GM12878 (cell line): ENCODE measurements around the gene SPAG16. TPM values are rescaled to one million over a fixed set of nuclear protein-coding genes. Genes with fewer than 3 reads are reported as not detected.

ENCODE experiments used
- ATAC-seq: fragments of 200-7000 bp; cut with Tn5 transposase; 3 replicates; pipeline ENCODE4 v1.9.1; 2020; ENCODE audit warnings: mild to moderate bottlenecking, moderate library complexity
- BruUV-seq: library from RNA; stranded (reverse); fragments of 400-500 nt; replicated peaks from 2 replicates; lab custom pipeline; 2021; lab: Mats Ljungman, UMichigan
- CTCF ChIA-PET: fragments of 300-600 bp; sonication (Branson Sonifier 250); formaldehyde crosslinking; extraction: SDS; loops from one replicate; lab custom pipeline; 2021; ENCODE audit warnings: inconsistent platforms; lab: Yijun Ruan, JAX
- POLR2A ChIA-PET: fragments of 350-600 bp; formaldehyde crosslinking; extraction: SDS; loops from one replicate; lab custom pipeline; 2021; ENCODE audit warnings: inconsistent platforms; lab: Charles Lee
- RAD21 ChIA-PET: fragments of 300-600 bp; sonication (Branson Sonifier 250); formaldehyde crosslinking; loops from one replicate; lab custom pipeline; 2023; ENCODE audit warnings: antibody characterized with exemption; ENCODE audit not compliant: unreplicated experiment; lab: Charles Lee
- SMC1A ChIA-PET: fragments of 300-600 bp; sonication (Branson Sonifier 250); formaldehyde crosslinking; loops from one replicate; lab custom pipeline; 2023; ENCODE audit not compliant: unreplicated experiment, uncharacterized antibody; lab: Charles Lee
- DNase-seq: peaks from one replicate; pipeline ENCODE4 v3.0.0-alpha.2; 2011; ENCODE audit warnings: low read depth, low spot score
- FAIRE-seq: peaks from 3 replicates; lab custom pipeline; 2011; peaks lifted over from hg19 to GRCh38; lab: Jason Lieb, UNC
- H2AFZ ChIP-seq: 2 replicates; pipeline ENCODE4 v1.6.0; 2011; ENCODE audit warnings: low read depth, low read length, control low read depth; ENCODE audit not compliant: control insufficient read depth
- H3K27ac ChIP-seq: 2 replicates; pipeline ENCODE4 v1.5.1; 2011; ENCODE audit warnings: control low read depth; ENCODE audit not compliant: control insufficient read depth, insufficient read depth
- H3K27me3 ChIP-seq, 2 experiments: replicated peaks in 1 of 2; 2 replicates each; pipeline versions ENCODE4 v1.6.0 to v1.6.1; 2011; ENCODE audit warnings: low read length in 1 of 2; ENCODE audit not compliant: control insufficient read depth in 2 of 2, insufficient read depth in 2 of 2
- H3K36me3 ChIP-seq, 2 experiments: 2 replicates each; pipeline ENCODE4 v1.5.1; 2011; ENCODE audit warnings: low read length in 1 of 2; ENCODE audit not compliant: control insufficient read depth in 2 of 2, insufficient read depth in 2 of 2
- H3K4me1 ChIP-seq: 2 replicates; pipeline ENCODE4 v1.6.1; 2011; ENCODE audit warnings: mild to moderate bottlenecking, low read length, moderate library complexity, mixed read lengths; ENCODE audit not compliant: control insufficient read depth, insufficient read depth
- H3K4me2 ChIP-seq: 2 replicates; pipeline ENCODE4 v1.6.0; 2011; ENCODE audit warnings: control low read depth; ENCODE audit not compliant: control insufficient read depth, insufficient read depth
- H3K4me3 ChIP-seq: fragments of 200-600 bp; sonication (generic); 2 replicates; pipeline ENCODE4 v1.5.1; 2016
- H3K79me2 ChIP-seq: 2 replicates; pipeline ENCODE4 v1.6.0; 2011; ENCODE audit warnings: low read length; ENCODE audit not compliant: control insufficient read depth, insufficient read depth
- H3K9ac ChIP-seq: 2 replicates; pipeline ENCODE4 v1.8.0; 2011; ENCODE audit warnings: low read length, control low read depth, mixed read lengths; ENCODE audit not compliant: control insufficient read depth, insufficient read depth
- H3K9me3 ChIP-seq: replicated peaks from 3 replicates; pipeline ENCODE4 v1.5.1; 2011; ENCODE audit warnings: mild to moderate bottlenecking, low read length; ENCODE audit not compliant: control insufficient read depth, insufficient read depth
- H4K20me1 ChIP-seq: 2 replicates; pipeline ENCODE4 v1.6.0; 2011; ENCODE audit not compliant: control insufficient read depth, insufficient read depth
- BACH1 ChIP-seq: fragments of 450-650 bp; IDR thresholded peaks from 2 replicates; pipeline ENCODE4 v1.6.1; 2017; ENCODE audit warnings: mild to moderate bottlenecking, borderline replicate concordance
- HCFC1 ChIP-seq: fragments of 150-350 bp; IDR thresholded peaks from 2 replicates; pipeline ENCODE4 v1.6.1; 2014; ENCODE audit warnings: low read length
- HDGF ChIP-seq: fragments of 450-650 bp; IDR thresholded peaks from 2 replicates; pipeline ENCODE4 v1.6.1; 2016; ENCODE audit warnings: antibody characterized with exemption
- NFXL1 ChIP-seq: fragments of 450-650 bp; IDR thresholded peaks from 2 replicates; pipeline ENCODE4 v1.6.1; 2017; ENCODE audit warnings: antibody characterized with exemption, mild to moderate bottlenecking, borderline replicate concordance
- PBX3 ChIP-seq: IDR thresholded peaks from 2 replicates; pipeline ENCODE4 v1.6.1; 2011; ENCODE audit warnings: mild to moderate bottlenecking, low read depth, low read length, moderate library complexity; ENCODE audit not compliant: insufficient replicate concordance
- PKNOX1 ChIP-seq: fragments of 450-650 bp; IDR thresholded peaks from 2 replicates; pipeline ENCODE4 v1.6.1; 2016; ENCODE audit warnings: mild to moderate bottlenecking
- SIX5 ChIP-seq: IDR thresholded peaks from 2 replicates; pipeline ENCODE4 v1.6.1; 2011; ENCODE audit warnings: mild to moderate bottlenecking, low read depth, low read length, moderate library complexity; ENCODE audit not compliant: severe bottlenecking
- WRNIP1 ChIP-seq: IDR thresholded peaks from 2 replicates; pipeline ENCODE4 v1.6.1; 2011; ENCODE audit warnings: low read depth, low read length, improper control_type of control experiment, borderline replicate concordance
- WGBS: methylation state at CpG from one replicate; pipeline ENCODE4 v1.1.6; 2016; ENCODE audit warnings: low lambda C conversion rate; ENCODE audit not compliant: insufficient replicate concordance, insufficient coverage; ENCODE audit errors: missing lambda C conversion rate; 5-methylcytosine and 5-hydroxymethylcytosine counted together
- in situ Hi-C: fragments of 300-500 bp; cut with MboI; formaldehyde crosslinking; loops from 9 replicates; pipeline ENCODE4 v1.14.3; 2018; ENCODE audit warnings: mixed read lengths
- intact Hi-C: fragments of 100-400 bp; cut with micrococcal nuclease; formaldehyde crosslinking; loops from one replicate; pipeline ENCODE4 v1.14.2; 2022; ENCODE audit not compliant: unreplicated experiment
- polyA plus RNA-seq, 11 experiments: library from polyadenylated mRNA; depleted of rRNA in 4 of 11; unstranded in 6 of 11; stranded (reverse) in 5 of 11; fragments of >200 nt; fragmentation: Nextera tagmentation in 4 of 11; fragmentation: Illumina TruSeq in 1 of 11; extraction: Ambion mirVana in 4 of 11; extraction: Trizol in 1 of 11; gene quantifications; 1 replicate in 1 of 11; 2 replicates in 10 of 11; pipeline versions ENCODE4 v1.2.1 to v1.2.3, GENCODE V29; 2011 to 2016; ENCODE audit warnings: inconsistent platforms in 2 of 11, missing spikeins in 2 of 11, low read depth in 1 of 11
- total RNA-seq, 4 experiments: library from RNA; depleted of rRNA in 3 of 4; stranded (reverse); fragments of >200 nt in 3 of 4; fragmentation: Illumina TruSeq in 1 of 4; extraction: Trizol in 1 of 4; gene quantifications; 2 replicates each; pipeline versions ENCODE4 v1.2.1 to v1.2.3, GENCODE V29; 2013 to 2021

The SPAG16 gene
- total and polyA plus RNA-seq, 10 of the 15 experiments (the other 5 are each of a cell fraction or from before 2014, with no cell fraction given), result 6.0 to 25.0 (median 15.2) TPM

- TF ChIP-seq PBX3, result no peak
- TF ChIP-seq SIX5, result no peak
- no peak for TF ChIP-seq PKNOX1
- TF ChIP-seq BACH1, result no peak
- TF ChIP-seq WRNIP1, result no peak
- no peak for TF ChIP-seq HCFC1
- TF ChIP-seq, all 136 proteins: peak for 0
These were observed 687.3 kb downstream of the SPAG16 start (continued) for GRCh38 chr2:213971536-213971935.

GRCh38 chr2:213980883-213981282 lies 696.6 kb downstream of the SPAG16 start:
- no peaks in the 10 kb centered on the region for H3K4me1 ChIP-seq
- no peaks in the 10 kb centered on the region for H3K27me3 ChIP-seq
- POLR2A ChIA-PET, result no interaction called here
- no peak overlapping the region for H3K4me2 ChIP-seq
- H3K36me3 ChIP-seq, result no peaks in the 10 kb centered on the region
- SMC1A ChIA-PET, result no interaction called here
- FAIRE-seq, result no peak
- no peaks in the 10 kb centered on the region for H4K20me1 ChIP-seq
- 25% methylated on average over 3 of the region's 3 CpGs for WGBS
- TF ChIP-seq NFXL1 (no peak), HDGF (no peak)
- TF ChIP-seq, all 136 proteins: peak for 0
- Histone ChIP-seq H3K79me2 (no peaks in the 10 kb centered on the region), H3K4me3 (no peak overlapping the region), H2AFZ (no peak overlapping the region), H3K9ac (no peak overlapping the region), H3K27ac (no peak overlapping the region), H3K9me3 (no peaks in the 10 kb centered on the region)
- BruUV-seq, result no TSS peak
- ChIA-PET CTCF (no interaction called here), RAD21 (no interaction called here)
- ATAC-seq (no peak), DNase-seq (no peak)
- in situ Hi-C loops, result no loop called here
- intact Hi-C loops, result no loop called here
